ENCODE data around the gene RBM19.

The RBM19 gene

DNA sequence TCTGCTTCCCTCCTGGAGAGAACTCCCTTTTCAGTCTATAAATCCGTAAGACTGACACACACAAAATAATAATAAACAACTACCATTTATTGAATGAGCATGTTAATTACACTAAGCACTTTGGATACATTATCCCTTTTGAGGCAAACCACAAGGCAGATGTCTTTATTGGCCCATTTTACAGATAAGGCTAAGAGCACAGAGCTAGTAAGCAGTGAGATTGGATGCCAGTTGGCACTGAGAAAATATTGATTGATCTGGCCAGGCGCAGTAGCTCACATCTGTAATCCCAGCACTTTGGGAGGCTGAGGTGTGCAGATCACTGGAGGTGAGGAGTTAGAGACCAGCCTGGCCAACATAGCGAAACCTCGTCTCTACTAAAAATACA is 21.9 kb upstream of the RBM19 start:
- DNase-seq (ENCODE audit: low read depth), result no peak

DNA sequence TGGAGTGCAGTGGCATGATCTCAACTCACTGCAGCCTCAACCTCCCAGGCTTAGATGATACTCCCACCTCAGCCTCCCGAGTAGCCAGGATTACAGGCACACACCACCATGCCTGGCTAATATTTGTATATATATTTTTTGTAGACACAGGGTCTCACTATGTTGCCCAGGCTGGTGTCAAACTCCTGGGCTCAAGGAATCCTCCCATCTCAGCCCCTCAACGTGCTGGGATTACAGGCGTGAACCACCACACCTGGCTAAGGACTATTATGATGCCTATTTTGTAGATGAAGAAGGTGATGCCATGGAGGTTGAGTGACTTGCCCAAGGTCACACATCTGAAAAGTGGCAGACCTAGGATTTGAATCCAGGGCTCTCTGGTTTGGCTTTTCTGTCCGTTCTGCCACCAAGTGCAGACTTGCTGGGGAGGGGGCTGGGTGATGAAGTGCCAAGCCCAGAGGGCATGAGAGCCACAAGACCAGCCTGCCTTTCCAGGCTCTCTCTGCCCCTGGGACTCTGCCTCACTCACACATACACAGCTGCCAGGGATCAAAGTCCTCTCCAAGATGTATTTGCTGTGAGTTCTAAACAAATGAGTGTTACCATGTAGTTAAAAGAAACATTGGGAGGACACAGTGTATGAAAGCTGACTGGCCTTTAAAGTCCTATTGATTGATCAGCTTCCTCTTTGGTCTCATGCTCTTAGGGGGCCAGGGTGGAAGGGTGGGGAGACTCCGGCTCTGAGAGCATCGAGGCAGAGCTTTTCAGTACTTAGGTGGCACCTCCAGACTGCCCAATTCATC is 21.3 kb upstream of the RBM19 start:
- no peak for DNase-seq (ENCODE audit: low read depth)

DNA sequence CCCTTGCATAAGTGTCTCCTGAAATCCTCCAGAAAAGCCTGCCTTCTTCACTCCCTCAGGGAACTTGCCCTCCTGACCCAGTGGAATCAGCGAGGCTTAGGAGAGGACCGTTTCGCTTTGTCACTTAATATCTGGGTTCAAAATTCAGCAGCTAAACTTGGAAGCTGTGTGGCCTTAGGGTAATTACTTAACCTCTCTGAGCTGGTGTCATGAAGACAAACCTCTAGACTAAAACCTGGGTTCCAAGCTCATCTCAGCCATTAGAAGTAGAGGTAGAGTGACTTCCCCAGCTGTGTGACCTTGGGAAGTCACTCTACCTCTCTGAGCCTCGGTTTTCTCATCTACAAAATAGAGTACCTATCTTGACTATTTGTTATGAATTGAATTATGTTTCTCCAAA is 18.3 kb upstream of the RBM19 start:
- DNase-seq (ENCODE audit: low read depth), result no peak

DNA sequence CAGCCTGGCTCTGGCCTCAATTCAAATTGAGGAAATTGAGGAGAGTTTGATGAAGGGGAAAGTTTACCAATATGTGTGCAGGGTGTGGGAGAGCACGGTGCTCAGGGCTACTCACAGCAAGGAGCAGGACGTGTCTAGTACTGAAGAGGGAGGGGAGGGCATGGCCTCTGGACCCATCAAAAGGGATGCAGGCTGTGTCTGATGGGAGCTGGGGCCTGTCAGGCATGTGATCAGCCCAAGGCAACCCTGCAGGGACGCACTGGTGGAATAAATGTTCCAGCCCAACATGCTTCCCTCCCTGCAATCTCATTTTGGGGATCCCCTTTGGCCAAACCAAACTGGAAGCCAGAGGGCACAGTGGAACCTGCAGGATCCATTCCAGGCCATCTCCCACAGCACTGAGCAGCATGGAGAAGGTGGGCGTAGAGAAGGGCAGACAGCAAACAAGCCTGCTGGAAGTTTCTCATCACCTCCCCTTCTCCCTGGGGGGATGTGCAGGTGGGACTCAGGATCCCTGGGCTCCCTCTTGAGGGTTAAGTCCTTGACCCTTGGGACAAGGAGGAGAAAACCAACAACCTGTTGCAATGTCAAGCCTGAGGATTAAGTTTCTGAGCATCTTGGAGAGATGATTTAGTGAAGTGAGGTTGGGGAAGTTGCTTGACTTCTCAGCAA is 17.8 kb upstream of the RBM19 start:
- no peak for DNase-seq (ENCODE audit: low read depth)

DNA sequence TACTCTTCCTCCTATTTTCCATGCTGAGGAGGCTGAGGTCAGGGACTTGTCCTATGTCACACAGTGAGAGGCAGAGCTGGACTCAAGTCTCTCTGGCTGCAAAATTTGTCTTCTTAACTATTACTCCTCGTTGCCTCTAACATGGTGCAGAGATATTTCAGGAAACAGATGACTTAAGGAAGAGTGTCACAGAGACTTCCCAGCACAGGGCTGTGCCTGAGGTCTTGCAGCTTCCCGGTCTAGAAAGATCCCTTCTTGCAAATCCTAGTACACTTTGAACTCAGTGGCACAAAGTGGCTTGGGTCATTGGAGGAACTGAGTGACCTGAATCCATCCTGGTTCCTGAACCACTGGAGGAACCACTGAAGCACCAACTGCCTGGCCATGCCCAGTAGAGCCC is 17.1 kb upstream of the RBM19 start:
- DNase-seq (ENCODE audit: low read depth), result no peak

DNA sequence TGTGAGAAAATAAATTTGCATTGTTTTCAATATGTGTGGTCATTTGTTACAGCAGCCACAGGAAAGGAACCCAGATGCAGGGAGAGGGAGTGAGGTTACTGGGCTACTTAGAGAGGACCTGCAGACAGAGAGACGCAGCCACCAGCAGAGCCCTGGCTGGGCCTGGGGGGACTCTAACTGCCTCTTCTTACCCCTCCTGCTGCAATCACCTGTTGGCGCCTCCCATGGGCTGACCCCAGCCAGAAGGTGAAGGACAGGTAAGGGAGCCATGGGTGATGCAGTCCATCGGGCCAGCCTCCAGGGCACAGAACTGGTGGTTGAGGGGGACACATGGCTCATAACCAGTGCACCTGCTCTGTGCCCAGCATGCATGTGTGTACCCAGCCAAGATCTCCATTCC is 15.8 kb upstream of the RBM19 start:
- DNase-seq (ENCODE audit: low read depth), result no peak

DNA sequence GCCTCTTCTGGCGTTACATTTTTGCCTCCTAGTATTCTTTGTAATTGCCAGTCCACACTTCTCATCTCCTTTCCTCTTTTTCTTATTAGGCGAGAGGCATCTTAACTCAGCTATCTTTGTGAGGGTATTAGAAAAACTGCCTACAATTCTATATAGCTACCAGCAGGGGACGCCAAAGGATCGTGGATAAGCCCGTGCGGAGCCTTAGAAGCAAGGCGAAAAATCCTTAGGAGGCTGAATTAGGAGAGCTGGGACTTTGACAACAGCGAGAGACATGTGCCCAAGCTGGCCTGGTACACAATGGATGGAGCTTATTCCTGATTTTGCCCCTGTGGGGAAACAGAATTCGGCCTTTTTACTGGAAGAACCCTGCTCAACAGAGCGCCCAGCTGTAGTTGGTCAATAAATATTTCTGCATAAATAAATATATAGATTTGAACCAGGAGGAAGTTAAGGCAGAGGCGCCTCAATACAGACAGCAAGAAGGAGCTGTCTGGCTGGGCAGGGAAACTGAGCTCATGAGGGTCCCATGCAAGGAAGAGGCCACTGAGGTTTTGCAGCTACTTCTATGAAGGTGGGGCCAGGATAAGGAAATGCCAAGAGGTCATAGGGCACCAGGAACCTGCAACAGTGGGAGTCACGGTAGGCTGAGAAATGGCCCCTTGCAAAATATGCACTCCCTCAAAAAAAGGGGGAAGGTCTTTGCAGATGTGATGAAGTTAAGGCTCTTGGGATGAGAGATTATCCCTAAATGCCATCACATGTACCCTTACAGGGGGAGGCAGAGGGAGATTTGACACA is 14.6 kb upstream of the RBM19 start:
- peak; percentile 39 for DNase-seq (ENCODE audit: low read depth)

DNA sequence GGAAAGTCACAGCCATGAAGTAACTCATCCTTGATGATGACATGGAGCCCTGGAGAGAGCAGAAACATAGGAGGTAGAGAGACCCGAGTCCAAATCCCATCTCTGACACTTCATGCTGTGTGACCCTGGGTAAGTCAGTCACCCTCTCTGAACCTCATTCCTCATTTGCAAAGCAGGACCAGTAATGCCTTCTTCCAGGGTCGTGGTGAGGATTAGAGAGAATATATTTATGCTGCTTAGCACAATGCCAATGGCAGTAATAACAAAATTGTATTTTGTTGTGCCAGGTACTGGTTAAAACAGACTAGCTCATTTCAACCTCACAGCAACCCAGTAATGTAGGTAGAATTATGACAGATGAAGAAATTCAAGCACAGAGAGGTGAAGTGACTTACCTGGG is 13.9 kb upstream of the RBM19 start:
- DNase-seq (ENCODE audit: low read depth), result no peak

DNA sequence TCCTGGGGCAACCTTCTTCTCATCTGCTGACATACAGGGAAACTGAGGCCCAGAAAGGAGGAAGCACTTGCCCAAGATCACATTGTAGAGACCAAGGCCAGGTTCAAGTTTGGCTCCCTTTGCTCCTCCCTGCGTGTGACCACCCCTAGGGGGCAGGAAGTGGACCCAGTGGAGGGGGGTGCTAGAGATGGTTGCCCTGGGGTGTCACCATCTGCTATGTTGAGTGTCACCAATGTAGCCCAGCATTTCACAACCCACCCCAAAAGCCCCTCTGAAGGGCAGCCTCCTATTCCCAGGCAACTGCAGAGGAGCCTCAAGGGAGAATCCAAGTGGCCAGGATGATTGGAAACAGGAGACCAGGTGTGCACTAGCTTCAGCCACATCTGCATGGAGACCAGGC is 12.0 kb upstream of the RBM19 start:
- no peak for DNase-seq (ENCODE audit: low read depth)

DNA sequence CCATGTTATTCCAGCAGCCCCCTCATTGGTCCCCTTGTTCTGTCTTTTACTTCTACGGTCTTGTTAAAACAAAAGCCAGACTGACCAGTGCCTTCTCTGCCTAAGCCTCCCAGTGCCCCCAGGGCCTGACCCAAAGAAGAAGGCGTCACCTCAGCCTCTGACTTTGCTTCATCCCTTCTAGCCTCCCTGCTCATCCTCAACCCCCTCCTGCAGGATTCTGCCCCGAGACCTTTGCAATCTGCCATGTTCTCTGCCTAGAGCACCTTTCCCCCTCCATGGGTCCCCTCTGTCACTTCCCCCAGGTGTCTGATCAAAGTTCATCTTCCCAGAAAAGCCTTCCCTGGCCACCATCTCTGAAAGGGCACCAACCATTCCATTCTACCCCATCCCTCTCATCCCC is 7.9 kb upstream of the RBM19 start:
- DNase-seq (ENCODE audit: low read depth), result no peak

DNA sequence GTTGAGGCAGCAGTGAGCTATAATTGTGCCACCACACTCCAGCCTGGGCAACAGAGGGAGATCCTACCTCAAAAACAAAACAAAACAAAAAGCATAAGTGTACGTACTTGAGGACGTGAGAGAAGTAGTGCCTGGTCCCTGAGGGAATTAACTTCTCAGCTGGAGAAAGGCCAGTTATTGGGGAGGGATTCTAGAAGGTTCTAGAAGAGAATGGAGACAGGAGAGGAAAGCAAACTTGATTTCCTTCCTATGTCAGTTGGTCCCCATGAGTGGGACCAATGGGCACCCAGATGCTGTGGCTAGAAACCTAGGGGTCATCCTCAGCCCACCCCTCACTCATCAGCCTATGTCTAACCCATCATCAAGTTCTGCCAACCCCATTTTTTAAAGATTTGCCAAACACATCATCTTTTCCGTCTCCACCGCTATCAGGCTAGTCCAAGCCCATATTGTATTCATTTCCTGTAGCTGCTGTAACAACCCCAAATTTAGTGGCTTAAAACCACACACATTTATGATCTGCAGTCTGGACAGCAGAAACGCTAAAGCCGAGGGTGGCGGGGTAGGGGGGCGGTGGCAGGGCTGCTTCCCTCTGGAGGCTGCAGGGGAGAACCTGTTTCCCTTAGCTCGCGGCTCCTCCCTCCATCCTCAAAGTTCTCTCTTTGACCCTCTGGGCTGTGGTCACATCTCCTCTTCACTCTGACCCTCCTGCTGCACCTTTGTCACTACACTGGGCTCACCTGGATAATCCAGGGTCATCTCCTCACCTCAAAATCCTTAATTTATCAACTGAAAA is 7.2 kb upstream of the RBM19 start:
- DNase-seq (ENCODE audit: low read depth), result no peak

DNA sequence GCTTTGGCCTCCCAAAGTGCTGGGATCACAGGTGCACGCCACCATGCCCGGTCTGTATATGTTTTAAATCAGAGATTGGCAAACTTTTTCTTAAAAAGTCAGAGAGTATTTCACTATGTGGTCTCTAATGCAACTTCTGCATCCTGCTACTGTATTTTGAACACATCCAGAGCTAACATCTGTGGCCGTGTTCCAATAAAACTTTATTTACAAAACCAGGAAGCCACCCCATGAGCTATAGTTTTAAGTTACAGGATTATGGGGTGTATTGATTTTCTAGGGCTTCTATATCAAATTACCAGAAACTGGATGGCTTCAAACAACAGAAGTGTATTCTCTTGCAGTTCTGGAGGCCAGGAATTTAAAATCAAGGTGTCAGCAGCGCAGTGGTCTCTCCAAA is 5.3 kb upstream of the RBM19 start:
- no peak for DNase-seq (ENCODE audit: low read depth)

DNA sequence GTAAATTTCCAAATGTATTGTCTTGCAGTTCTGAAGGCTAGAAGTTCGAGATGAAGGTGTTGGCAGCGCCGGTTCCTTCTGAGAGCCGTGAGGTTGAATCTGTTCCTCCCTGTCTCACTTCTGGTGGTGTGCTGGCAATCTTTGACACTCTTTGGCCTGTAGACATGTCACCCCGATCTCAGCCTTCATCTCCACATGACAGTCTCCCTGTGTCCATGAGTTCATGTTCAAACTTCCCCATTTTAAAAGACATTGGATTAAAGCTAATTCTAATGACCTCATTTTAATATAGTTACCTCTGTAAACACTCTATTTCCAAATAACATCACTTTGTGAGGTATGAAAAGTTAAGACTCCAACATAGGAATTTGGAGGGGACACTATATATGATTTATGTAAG is 4.1 kb upstream of the RBM19 start:
- DNase-seq (ENCODE audit: low read depth), result no peak

DNA sequence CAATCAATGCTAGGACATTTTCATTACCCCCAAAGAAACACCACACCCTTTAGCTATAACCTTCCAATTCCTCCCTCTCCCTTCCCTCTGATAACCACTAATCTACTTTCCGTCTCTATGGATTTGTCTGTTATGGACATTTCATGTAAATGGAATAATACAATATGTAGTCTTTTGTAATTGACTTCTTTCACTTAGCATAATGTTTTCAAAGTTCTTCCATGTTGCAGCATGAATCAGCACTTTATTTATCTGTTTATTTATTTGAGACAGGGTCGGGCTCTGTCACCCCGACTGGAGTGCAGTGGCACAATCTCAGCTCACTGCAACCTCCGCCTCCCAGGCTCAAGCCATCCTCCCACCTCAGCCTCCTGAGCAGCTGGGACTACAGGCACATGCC is 1.2 kb upstream of the RBM19 start:
- DNase-seq (ENCODE audit: low read depth), result no peak

DNA sequence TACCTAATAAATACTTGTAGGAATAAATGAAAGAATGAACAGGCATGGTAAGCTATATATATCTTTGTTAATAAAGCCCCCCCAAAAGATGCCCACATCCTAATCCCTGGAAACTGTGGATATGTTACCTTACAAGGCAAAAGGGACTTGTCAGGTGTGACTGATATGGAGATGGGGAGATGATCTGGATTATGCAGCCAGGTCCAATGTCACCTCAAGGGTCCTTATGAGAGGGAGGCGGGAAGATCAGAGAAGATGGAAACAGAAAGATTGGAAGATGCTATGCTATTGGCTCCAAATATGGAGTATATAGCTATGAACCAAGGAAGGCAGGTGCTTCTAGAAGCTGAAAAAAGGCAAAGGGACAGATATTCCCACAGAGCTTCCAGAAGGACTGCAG is 3.4 kb downstream of the RBM19 start:
- no peak for DNase-seq (ENCODE audit: low read depth)

DNA sequence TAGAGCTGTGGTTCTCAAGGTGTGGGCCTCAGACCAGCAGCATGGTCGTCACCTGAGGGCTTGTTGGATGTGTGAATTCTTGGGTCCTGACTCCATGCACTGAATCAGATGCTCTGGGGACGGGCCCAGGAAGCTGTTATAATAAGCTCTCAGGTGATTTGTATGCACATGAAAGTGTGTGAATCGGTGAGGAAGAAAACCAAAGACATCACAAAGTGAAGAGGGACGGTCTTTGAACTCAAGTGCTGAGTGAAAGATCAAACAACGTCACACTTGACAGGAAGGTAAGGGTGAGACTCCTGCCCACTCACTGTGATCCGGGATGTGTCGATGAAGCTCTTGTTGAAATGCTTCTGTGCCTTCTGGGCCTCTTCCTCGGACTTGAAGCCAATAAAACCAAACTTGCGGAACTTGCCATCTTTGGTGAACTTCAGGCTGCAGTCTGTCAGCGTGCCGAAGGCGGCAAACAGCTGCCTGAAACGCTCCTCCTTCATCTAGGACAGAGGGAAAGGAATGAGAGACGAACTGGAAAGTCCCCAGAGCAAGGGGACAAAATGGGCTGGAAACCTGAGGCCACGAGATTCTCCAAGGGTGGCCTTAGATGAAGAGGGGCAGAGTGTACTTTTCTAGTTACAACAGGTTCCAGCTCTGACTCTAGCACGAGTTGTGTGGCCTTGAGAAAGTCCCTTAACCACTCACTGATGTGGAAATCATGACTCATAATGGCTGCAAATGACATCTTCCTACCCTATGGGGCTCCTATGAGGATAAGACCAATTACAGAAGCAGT is 4.0 kb downstream of the RBM19 start:
- DNase-seq (ENCODE audit: low read depth), result peak; percentile 13

DNA sequence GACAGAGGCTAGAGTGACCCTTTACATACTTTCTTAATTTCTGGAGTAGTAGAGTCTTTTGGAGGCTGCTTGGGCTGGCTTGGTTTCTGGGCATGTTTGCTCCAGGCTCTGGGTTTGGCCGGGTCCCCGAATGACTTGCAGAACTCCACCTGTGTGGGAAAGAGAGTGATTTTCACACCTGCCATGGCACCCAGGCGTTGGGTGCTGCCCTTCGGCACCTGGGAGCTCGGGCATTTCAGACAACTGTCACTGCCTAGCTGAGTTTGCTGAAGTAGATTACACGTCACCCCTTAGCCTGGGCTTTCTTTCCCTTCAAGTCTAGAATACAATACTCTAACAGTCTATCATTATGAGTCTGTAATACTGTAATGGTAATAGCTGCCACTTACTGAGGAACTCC is 6.1 kb downstream of the RBM19 start:
- DNase-seq (ENCODE audit: low read depth), result no peak

DNA sequence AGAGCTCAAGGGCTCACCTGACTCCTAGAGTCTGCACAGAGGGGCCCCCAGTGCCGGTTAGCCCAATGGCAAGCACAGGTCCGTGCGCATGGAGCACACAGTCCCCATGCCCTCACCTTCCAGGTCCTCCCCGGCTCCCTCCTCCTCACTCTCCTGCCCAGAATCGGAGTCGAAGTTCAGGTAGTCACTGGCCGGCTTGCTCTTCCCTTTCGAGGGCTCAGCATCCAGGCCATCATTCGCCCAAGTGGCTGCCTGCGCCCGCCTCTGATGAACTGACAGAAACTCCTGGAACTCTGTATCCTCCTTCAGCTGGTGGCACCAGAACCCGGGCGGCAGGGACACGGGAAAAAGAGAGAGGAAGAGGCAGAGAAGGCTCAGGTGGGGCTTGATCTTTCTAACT is 7.0 kb downstream of the RBM19 start:
- no peak for DNase-seq (ENCODE audit: low read depth)

DNA sequence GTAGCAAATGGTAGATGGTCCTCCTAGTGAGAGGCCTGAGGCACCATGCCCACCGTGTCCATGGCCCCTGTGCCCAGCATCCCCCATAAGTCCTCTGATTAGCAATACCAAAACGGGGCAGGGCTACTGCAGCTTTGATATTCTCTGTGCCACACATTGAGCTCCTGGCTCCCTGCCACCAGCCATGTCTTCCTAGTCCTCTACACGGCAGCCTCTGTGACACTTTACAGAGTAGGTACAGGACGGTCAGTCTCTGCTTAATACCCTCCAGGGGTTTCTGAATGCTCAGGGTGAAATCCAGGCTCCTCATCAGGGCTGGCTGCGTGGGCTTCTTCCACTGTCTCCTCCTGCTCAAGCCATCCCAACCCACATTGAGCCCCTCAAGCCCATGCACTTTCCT is 8.0 kb downstream of the RBM19 start:
- DNase-seq (ENCODE audit: low read depth), result no peak

DNA sequence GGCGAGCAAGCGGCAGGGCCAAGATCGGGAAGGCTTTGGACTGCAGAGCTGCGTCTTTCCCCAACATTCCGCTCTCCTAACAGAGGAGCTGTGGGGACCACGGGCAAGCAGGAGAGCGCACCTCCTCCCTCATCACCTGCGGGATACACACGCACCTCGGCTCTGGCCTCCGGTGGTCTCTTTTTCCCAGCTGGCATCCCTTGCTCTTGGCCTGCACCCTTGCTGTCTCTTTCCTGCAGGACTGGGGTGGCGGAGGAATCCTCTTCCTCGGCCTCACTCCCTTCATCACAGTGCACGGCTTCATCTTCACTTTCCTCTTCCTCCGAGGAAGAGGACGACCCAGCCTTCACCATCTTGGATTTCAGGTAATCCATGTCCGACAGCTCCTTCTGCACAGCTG is 8.5 kb downstream of the RBM19 start:
- DNase-seq (ENCODE audit: low read depth), result no peak

Measured in stromal cell of bone marrow (primary cell).